Measurements from ENCODE around the gene TCOF1. TPM values are rescaled to one million over a fixed set of nuclear protein-coding genes. Genes with fewer than 3 reads are reported as not detected.
A peak's percentile ranks its signal among the peaks of the same experiment; 100 is the strongest.

TCOF1 gene
- total RNA-seq, 1 donor from 2014 or later: 9.6 TPM

- DNase-seq (ENCODE audit: low read depth in 2 of 2): peak in 1 of 2 donors; percentile 39
Measured at GRCh38 chr5:150322202-150322601, 35.3 kb upstream of the TCOF1 start.

GRCh38 chr5:150323092-150323491 is 34.4 kb upstream of the TCOF1 start:
- DNase-seq (ENCODE audit: low read depth in 2 of 2): no peak

- no peak for DNase-seq (ENCODE audit: low read depth in 2 of 2)
Measured at GRCh38 chr5:150323819-150324218, 33.7 kb upstream of the TCOF1 start.

DNA sequence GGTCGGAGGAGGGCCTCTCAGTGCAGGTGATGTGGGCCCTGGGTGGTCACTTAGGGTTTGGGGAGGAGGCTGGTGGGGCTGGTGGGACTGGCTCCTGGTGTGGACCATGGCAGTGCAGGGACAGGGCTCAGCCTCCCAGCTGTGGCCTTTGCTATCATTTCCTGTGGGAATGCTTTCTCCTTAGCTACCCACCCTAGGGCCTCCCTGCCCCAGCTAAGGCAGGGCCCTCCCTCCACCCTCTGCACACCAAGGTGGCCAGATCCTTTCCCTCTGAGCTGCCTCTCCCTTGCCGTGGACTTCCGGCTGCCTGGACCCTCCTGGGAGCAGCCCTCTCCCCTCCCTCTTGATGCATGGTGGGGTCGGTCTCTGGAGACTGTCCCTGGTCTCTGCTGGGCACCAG is 32.1 kb upstream of the TCOF1 start:
- DNase-seq (ENCODE audit: low read depth in 2 of 2): no peak

GRCh38 chr5:150326707-150327106 is 30.8 kb upstream of the TCOF1 start:
- DNase-seq (ENCODE audit: low read depth in 2 of 2): no peak

DNA sequence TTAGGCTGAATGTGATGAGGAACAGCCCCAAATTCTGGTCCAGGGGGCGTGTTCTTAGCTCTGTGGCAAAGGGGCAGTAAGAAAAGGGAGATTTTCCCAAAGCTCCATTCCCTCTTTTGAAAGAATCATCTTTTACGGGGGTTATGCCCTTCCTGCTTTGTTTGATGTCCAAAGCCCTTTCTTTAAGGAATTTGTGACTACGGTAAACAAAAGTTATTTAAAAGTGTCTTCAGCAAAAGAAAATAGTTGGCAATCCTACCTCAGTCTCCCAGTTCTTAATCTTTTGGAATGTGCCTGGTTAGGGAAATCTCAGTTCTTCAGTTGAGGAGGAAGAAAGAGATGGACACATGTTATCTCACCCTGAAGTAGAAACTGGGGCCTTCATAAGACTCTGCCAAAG is 30.4 kb upstream of the TCOF1 start:
- no peak for DNase-seq (ENCODE audit: low read depth in 2 of 2)

DNA sequence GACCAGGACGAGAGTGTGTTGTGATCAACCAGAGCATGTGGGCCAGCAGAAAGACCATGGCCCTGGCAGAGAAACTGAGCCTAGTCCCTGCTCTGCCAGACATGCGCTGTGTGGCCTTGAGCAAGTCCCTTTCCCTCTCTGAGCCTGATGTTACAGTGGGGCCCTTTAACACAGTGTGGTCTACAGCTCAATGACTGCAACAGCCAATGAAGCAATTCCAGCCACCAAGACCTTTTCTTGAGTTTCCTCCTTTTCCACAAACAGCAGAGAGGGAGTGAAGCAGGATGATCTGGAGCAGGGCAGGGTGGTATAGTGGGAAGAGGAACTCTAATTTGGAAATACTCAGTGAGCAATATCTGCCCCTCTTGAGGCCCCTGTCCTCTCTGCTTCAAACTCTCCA is 29.0 kb upstream of the TCOF1 start:
- DNase-seq (ENCODE audit: low read depth in 2 of 2): no peak

- no peak for DNase-seq (ENCODE audit: low read depth in 2 of 2)
Measured at GRCh38 chr5:150329038-150329437, 28.5 kb upstream of the TCOF1 start.

DNA sequence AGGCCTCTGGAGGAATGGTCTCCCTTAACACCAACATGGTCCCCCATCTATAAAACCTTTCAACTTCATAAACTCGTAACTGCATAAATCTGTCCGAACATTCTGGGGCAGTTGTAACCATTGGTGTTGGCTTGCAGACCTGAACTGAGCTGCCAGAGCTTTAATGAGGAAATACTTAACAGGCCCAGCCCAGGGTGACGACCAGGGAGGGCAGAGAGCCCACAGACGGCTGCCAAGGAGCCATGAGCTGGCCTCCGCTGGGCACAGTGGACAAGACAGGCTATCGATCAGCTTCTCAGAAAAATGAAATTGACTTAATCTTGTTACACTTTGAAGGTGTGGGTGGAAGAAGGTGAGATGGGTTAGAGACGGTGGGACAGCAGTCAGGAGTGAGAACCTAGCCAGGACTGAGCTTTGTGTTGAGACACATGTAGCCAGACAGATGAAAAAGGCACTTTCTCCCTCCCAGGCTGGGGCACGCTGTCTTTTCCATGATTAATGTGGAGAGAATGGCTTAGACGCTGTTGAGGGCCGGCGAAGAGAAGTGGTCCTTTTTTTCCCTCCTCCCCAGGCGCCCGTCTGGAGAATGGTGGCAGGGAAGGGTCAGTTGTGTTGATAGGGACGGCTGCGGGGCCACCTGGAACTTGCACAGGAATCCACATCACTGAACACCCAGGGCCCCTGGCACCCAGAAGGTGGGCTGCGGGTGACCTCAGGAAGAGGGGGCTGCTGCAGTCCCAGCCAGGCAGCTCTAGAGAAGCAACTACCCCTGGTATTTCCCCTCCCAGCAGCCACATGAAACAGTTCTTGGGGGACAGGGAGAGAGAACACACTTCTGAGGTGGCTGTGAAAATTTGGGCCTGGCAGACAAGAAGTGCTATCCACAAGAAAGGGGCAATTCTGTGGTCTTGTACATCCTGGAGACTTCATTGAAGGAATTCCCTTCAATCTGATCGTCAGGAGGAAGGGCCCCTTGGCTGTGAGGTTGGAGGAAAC is 27.3 kb upstream of the TCOF1 start:
- no peak for DNase-seq (ENCODE audit: low read depth in 2 of 2)

DNA sequence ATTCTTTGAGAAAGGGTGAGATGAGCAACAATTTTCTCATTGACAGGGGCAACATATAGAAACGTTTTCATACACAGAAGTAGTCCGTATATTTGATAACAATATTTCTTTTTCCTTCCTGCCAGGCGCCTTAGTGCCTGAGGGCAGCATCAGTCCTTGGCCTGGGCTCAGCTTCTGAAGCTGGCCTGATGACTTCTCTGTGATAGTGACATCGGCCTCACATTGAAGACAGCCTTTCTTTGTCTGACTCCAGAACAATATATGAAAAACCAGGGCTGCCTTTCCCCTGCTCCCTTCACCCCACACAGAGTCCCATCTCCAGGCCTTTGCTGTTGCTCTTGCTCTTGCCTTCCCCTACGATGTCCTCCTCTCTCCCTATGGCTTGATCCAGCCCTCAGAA is 24.1 kb upstream of the TCOF1 start:
- no peak for DNase-seq (ENCODE audit: low read depth in 2 of 2)

DNA sequence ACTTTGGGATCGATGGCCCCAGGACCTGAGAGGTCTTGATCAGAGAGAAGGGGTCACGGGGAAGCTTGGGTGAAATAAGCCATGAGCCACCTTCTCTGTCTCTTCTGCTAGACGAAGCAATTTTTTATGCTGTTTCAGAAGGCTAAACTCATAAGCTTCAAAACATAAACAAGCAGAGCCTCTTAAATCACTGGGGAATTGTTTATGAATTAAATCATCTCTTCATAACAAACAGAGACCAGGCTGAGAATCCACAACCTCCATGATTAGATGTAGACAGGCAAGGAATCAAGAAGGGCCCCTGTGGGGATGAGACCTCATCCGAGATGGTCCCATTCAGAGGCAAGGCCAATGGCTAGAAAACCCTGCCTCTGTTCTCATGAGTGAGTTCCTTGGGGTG is 21.7 kb upstream of the TCOF1 start:
- DNase-seq (ENCODE audit: low read depth in 2 of 2): no peak

DNA sequence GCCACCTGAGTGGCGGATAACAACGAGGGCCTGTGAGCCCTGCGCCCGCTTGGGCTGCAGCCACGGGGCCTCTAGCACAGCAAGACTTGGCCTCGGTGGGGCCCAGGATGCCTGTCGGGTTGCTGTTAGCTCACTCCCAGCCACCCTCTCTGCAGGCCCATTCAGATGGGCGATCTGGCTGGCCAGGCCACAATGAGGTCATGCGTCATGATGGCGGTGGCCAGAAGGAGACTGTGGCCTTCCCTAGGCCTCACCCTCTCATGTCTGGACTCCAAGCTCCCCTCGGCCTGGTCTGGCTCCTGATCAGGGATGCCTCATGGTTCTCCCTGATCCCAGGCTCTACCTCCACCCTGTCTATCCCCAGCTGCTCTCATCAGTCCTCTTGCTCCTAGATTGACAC is 19.0 kb upstream of the TCOF1 start:
- DNase-seq (ENCODE audit: low read depth in 2 of 2): no peak

GRCh38 chr5:150339165-150339564 is 18.3 kb upstream of the TCOF1 start:
- no peak for DNase-seq (ENCODE audit: low read depth in 2 of 2)

- no peak for DNase-seq (ENCODE audit: low read depth in 2 of 2)
Measured at GRCh38 chr5:150339841-150340240, 17.7 kb upstream of the TCOF1 start.

GRCh38 chr5:150340614-150341255 is 16.8 kb upstream of the TCOF1 start:
- DNase-seq (ENCODE audit: low read depth in 2 of 2): no peak

- no peak for DNase-seq (ENCODE audit: low read depth in 2 of 2)
Measured at GRCh38 chr5:150341331-150341730, 16.2 kb upstream of the TCOF1 start.

- DNase-seq (ENCODE audit: low read depth in 2 of 2): no peak
Measured at GRCh38 chr5:150341989-150342388, 15.5 kb upstream of the TCOF1 start.

DNA sequence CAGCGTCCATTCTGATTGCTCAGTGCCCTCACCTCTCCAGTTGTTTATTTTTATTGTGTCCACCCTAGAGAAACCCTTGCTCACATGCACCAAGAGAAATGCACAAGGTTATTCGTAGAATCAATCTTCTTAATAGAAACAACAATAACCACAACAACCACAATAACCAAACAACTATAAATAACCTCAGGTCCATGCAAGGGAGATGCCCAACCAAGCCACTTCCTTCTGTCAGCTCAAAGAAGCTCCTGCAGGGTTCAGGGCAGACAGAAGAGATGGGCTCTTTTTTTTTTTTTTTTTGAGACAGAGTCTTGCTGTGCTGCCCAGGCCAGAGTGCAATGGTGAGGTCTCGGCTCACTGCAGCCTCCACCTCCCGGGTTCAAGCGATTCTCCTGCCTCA is 14.9 kb upstream of the TCOF1 start:
- DNase-seq (ENCODE audit: low read depth in 2 of 2): no peak

DNA sequence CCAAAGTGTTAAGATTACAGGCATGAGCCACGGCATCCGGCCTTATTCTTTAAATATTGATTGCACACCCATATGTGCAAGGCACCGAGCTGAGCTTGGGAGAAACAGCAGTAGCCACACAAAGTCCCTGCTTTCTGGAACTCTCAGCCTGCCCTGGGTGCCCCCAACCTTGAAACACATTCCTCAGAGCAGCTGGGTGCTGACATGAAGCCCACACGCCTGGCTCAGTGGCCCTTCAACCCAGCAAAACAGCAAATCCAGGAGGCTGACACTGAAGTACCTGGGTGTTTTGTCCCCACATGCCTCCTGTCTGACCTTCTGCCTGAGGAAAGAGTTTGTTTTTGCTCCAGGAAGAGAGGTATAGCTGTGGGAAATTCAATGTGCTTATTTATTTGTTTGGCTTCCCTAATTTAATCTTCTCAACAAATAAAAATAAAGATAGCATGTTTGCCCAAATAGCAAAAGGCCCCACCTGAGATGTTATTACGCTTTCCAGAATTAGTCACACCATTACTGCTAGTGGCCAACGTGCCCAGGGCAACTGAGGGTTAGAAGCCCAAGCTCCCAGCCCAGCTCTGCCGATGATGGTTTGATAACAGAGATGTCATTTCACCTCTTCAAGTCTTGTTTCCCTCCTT is 13.4 kb upstream of the TCOF1 start:
- DNase-seq (ENCODE audit: low read depth in 2 of 2): no peak

- DNase-seq (ENCODE audit: low read depth in 2 of 2): no peak
Measured at GRCh38 chr5:150345716-150346115, 11.8 kb upstream of the TCOF1 start.

DNA sequence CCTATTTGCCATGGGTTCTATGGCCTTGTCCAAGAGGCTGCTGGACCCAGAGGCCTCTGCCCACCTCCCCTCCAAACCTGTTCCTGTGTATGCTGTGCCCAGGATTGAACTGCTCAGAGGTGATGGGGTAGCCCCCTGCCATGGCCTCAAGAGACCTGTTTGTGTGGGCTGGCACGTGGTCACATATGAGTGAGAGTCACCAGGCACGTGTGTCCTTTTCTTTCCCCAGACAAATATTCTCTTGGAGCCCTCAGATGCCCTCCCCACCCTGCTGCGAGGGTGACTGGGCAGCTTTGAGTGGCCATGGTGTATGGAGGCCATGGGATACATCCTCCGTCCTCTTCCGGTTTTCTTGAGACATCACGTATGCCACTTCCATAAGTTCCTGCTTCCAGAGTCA is 10.9 kb upstream of the TCOF1 start:
- DNase-seq (ENCODE audit: low read depth in 2 of 2): no peak

GRCh38 chr5:150347003-150347402 is 10.5 kb upstream of the TCOF1 start:
- no peak for DNase-seq (ENCODE audit: low read depth in 2 of 2)
